Muscle layer of duodenum (tissue), 2 donors: ENCODE results near the gene ADAMTS17.

Experiments used
- H3K27ac ChIP-seq: one replicate; pipeline ENCODE4 v1.7.0; 2013; ENCODE audit warnings: mild to moderate bottlenecking, low read length
- H3K27me3 ChIP-seq: one replicate; pipeline ENCODE4 v1.7.0; 2013; ENCODE audit warnings: low read depth, mild to moderate bottlenecking, control low read depth, low read length
- H3K36me3 ChIP-seq, 2 donors: one replicate each; pipeline ENCODE4 v1.7.0; 2013; ENCODE audit warnings: low read length in 2 of 2, control low read depth in 1 of 2, mild to moderate bottlenecking in 1 of 2; ENCODE audit not compliant: insufficient read depth in 2 of 2, control insufficient read depth in 1 of 2
- H3K4me1 ChIP-seq, 2 donors: one replicate each; pipeline ENCODE4 v1.7.0; 2013; ENCODE audit warnings: low read length in 2 of 2, mild to moderate bottlenecking in 2 of 2, control low read depth in 1 of 2, moderate library complexity in 1 of 2; ENCODE audit not compliant: insufficient read depth in 2 of 2, control insufficient read depth in 1 of 2
- H3K4me3 ChIP-seq, 2 donors: one replicate each; pipeline ENCODE4 v1.7.0; 2013; ENCODE audit warnings: low read length in 2 of 2, low read depth in 1 of 2, mild to moderate bottlenecking in 1 of 2
- H3K9me3 ChIP-seq, 2 donors: one replicate each; pipeline ENCODE4 v1.7.0; 2013; ENCODE audit warnings: low read length in 2 of 2, control low read depth in 1 of 2, mild to moderate bottlenecking in 1 of 2; ENCODE audit not compliant: control insufficient read depth in 1 of 2
- donor health status: healthy.

ADAMTS17 gene

GRCh38 chr15:100338971-100339444 is 2.8 kb downstream of the ADAMTS17 start:
- H3K4me1 ChIP-seq: peaks cover 0 to 22% of the 10 kb centered on the region in 2 donors
- no peak overlapping the region for H3K27ac ChIP-seq
- no peaks in the 10 kb centered on the region for H3K9me3 ChIP-seq
- peaks cover 4% of the 10 kb centered on the region for H3K27me3 ChIP-seq
- no peaks in the 10 kb centered on the region for H3K36me3 ChIP-seq
- no peak overlapping the region for H3K4me3 ChIP-seq

GRCh38 chr15:100338247-100338646 is 3.5 kb downstream of the ADAMTS17 start:
- H3K4me3 ChIP-seq: no peak overlapping the region
- H3K4me1 ChIP-seq: peaks cover 0 to 22% of the 10 kb centered on the region in 2 donors
- no peaks in the 10 kb centered on the region for H3K36me3 ChIP-seq

GRCh38 chr15:100337096-100338044 is 4.4 kb downstream of the ADAMTS17 start:
- H3K36me3 ChIP-seq: no peaks in the 10 kb centered on the region
- peaks cover 0 to 21% of the 10 kb centered on the region in 2 donors for H3K4me1 ChIP-seq
- H3K9me3 ChIP-seq: no peaks in the 10 kb centered on the region
- H3K4me3 ChIP-seq: no peak overlapping the region
- no peak overlapping the region for H3K27ac ChIP-seq
- peaks cover 4% of the 10 kb centered on the region for H3K27me3 ChIP-seq

More at GRCh38 chr15:100338247-100338646, 3.5 kb downstream of the ADAMTS17 start:
- Histone ChIP-seq H3K27ac (no peak overlapping the region), H3K9me3 (no peaks in the 10 kb centered on the region), H3K27me3 (peaks cover 4% of the 10 kb centered on the region)

- H3K9me3 ChIP-seq: no peaks in the 10 kb centered on the region
- H3K36me3 ChIP-seq: no peaks in the 10 kb centered on the region
- no peak overlapping the region for H3K27ac ChIP-seq
- H3K4me1 ChIP-seq: peaks cover 0 to 19% of the 10 kb centered on the region in 2 donors
- H3K4me3 ChIP-seq: no peak overlapping the region
- peaks cover 4% of the 10 kb centered on the region for H3K27me3 ChIP-seq
Observed at GRCh38 chr15:100336061-100336460, 5.7 kb downstream of the ADAMTS17 start.

GRCh38 chr15:100335335-100335999 is 6.3 kb downstream of the ADAMTS17 start:
- H3K4me3 ChIP-seq: no peak overlapping the region
- no peaks in the 10 kb centered on the region for H3K9me3 ChIP-seq
- H3K36me3 ChIP-seq: no peaks in the 10 kb centered on the region
- peaks cover 3% of the 10 kb centered on the region for H3K27me3 ChIP-seq
- no peak overlapping the region for H3K27ac ChIP-seq
- H3K4me1 ChIP-seq: peaks cover 0 to 13% of the 10 kb centered on the region in 2 donors

GRCh38 chr15:100334905-100335304 is 6.9 kb downstream of the ADAMTS17 start:
- no peak overlapping the region for H3K27ac ChIP-seq
- H3K4me1 ChIP-seq: peaks cover 0 to 9% of the 10 kb centered on the region in 2 donors
- no peaks in the 10 kb centered on the region for H3K27me3 ChIP-seq
- H3K36me3 ChIP-seq: no peaks in the 10 kb centered on the region
- H3K4me3 ChIP-seq: no peak overlapping the region
- H3K9me3 ChIP-seq: no peaks in the 10 kb centered on the region

- Histone ChIP-seq H3K4me3 (no peak overlapping the region), H3K4me1 (peaks cover 0 to 9% of the 10 kb centered on the region in 2 donors), H3K27me3 (no peaks in the 10 kb centered on the region), H3K27ac (no peak overlapping the region), H3K36me3 (no peaks in the 10 kb centered on the region), H3K9me3 (no peaks in the 10 kb centered on the region)
Observed at GRCh38 chr15:100334456-100334855, 7.3 kb downstream of the ADAMTS17 start.

- H3K4me1 ChIP-seq: peaks cover 0 to 9% of the 10 kb centered on the region in 2 donors
- no peak overlapping the region for H3K4me3 ChIP-seq
- no peak overlapping the region for H3K27ac ChIP-seq
- H3K27me3 ChIP-seq: no peaks in the 10 kb centered on the region
- no peaks in the 10 kb centered on the region for H3K9me3 ChIP-seq
- H3K36me3 ChIP-seq: no peaks in the 10 kb centered on the region
Observed at GRCh38 chr15:100334015-100334414, 7.8 kb downstream of the ADAMTS17 start.

- Histone ChIP-seq H3K27me3 (no peaks in the 10 kb centered on the region), H3K27ac (no peak overlapping the region), H3K36me3 (no peaks in the 10 kb centered on the region), H3K9me3 (no peaks in the 10 kb centered on the region), H3K4me1 (peaks cover 0 to 9% of the 10 kb centered on the region in 2 donors), H3K4me3 (no peak overlapping the region)
Observed at GRCh38 chr15:100333236-100333635, 8.5 kb downstream of the ADAMTS17 start.

GRCh38 chr15:100332721-100333120 is 9.1 kb downstream of the ADAMTS17 start:
- Histone ChIP-seq H3K27me3 (no peaks in the 10 kb centered on the region), H3K9me3 (no peaks in the 10 kb centered on the region), H3K4me1 (peaks cover 0 to 9% of the 10 kb centered on the region in 2 donors), H3K4me3 (no peak overlapping the region), H3K27ac (no peak overlapping the region), H3K36me3 (no peaks in the 10 kb centered on the region)

GRCh38 chr15:100332231-100332630 is 9.5 kb downstream of the ADAMTS17 start:
- peaks cover 0 to 9% of the 10 kb centered on the region in 2 donors for H3K4me1 ChIP-seq
- no peaks in the 10 kb centered on the region for H3K9me3 ChIP-seq
- no peak overlapping the region for H3K27ac ChIP-seq
- H3K27me3 ChIP-seq: no peaks in the 10 kb centered on the region
- no peaks in the 10 kb centered on the region for H3K36me3 ChIP-seq
- H3K4me3 ChIP-seq: no peak overlapping the region
